Lung (tissue), 12 donors: ENCODE data around the gene ANKRD44. TPM values are rescaled to one million over a fixed set of nuclear protein-coding genes. Genes with fewer than 3 reads are reported as not detected.

Source experiments
- ATAC-seq: fragments of 200-7000 bp; cut with Tn5 transposase; one replicate; pipeline ENCODE4 v1.9.1; 2020; ENCODE audit warnings: moderate number of reproducible peaks; ENCODE audit not compliant: insufficient read depth, low FRiP score
- DNase-seq, 3 donors: peaks; one replicate each; pipeline ENCODE4 v3.0.0-alpha.2; 2013 to 2017
- H3K27ac ChIP-seq, 2 donors: one replicate each; pipeline ENCODE4 v1.5.1; 2013; ENCODE audit warnings: mild to moderate bottlenecking in 2 of 2, moderate library complexity in 2 of 2, control low read depth in 1 of 2, inconsistent platforms in 1 of 2, low read depth in 1 of 2, low read length in 1 of 2
- H3K27me3 ChIP-seq, 3 donors: one replicate each; pipeline ENCODE4 v1.5.1; 2013; ENCODE audit warnings: low read length in 2 of 3; ENCODE audit not compliant: control insufficient read depth in 3 of 3, insufficient read depth in 3 of 3
- H3K36me3 ChIP-seq, 4 donors: one replicate each; pipeline ENCODE4 v1.5.1; 2013; ENCODE audit warnings: low read length in 4 of 4, mild to moderate bottlenecking in 1 of 4, moderate library complexity in 1 of 4; ENCODE audit not compliant: control insufficient read depth in 4 of 4, insufficient read depth in 4 of 4
- H3K4me1 ChIP-seq, 5 donors: one replicate each; pipeline ENCODE4 v1.5.1; 2013; ENCODE audit warnings: low read length in 5 of 5, mild to moderate bottlenecking in 2 of 5, moderate library complexity in 1 of 5; ENCODE audit not compliant: control insufficient read depth in 5 of 5, insufficient read depth in 5 of 5
- H3K4me3 ChIP-seq: one replicate; pipeline ENCODE4 v1.5.1; 2013; ENCODE audit warnings: mild to moderate bottlenecking, control low read depth, moderate library complexity
- H3K9ac ChIP-seq, 2 donors: one replicate each; pipeline ENCODE4 v1.5.1; 2013; ENCODE audit warnings: low read length in 2 of 2, control low read depth in 1 of 2; ENCODE audit not compliant: insufficient read depth in 1 of 2
- H3K9me3 ChIP-seq, 4 donors: one replicate each; pipeline ENCODE4 v1.5.1; 2013; ENCODE audit warnings: low read length in 3 of 4, mild to moderate bottlenecking in 1 of 4, moderate library complexity in 1 of 4; ENCODE audit not compliant: control insufficient read depth in 4 of 4, insufficient read depth in 3 of 4
- WGBS, 2 donors: extraction: QIAGEN DNeasy Blood & Tissue Kit; methylation state at CpG; one replicate each; pipeline ENCODE4 v1.1.7; 2013; 5-methylcytosine and 5-hydroxymethylcytosine counted together
- polyA plus RNA-seq, 2 donors: library from polyadenylated mRNA; stranded (reverse); fragments of 200-250 nt; gene quantifications; one replicate each; pipeline ENCODE4 v1.2.1, GENCODE V29; 2013
- total RNA-seq, 2 donors: library from RNA; depleted of rRNA in 1 of 2; stranded (reverse); fragments of >200 nt in 1 of 2; gene quantifications; one replicate each; pipeline ENCODE4 v1.2.1, GENCODE V29; 2014 to 2021
- TF ChIP-seq, protein P1 (sequence below): IDR thresholded peaks from 2 replicates; pipeline ENCODE4 v1.5.1; 2012; ENCODE audit warnings: mild to moderate bottlenecking; ENCODE audit errors: control extremely low read depth, extremely low read depth
- donor health status: control.
- donor health status: control.
- donor health status: Bipolar disorder and iron deficiency.
- donor health status: healthy.
- donor health status: DM: yes; HTN: yes; CAD: no.

ANKRD44 gene
- total and polyA plus RNA-seq, 4 donors: 7.1 to 73.8 (median 20.3) TPM

DNA sequence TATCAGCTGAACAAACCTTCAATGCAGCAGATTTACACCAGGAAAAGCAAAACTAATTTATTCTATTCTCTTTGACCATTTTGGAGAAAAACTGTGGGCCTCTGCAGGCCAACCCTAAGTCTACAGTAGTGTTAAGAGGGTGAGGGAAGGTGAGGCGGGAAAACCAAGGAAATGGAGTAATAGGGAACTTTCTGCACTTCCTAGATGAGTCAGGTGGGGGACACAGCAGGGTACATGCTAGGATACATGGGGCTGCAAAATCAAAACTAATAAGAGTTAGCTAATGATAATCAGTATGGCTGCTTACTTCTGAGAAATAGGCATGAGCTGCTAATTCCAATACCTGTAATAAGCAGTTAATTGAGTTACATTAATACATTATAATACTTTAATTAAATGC is 318.1 kb downstream of the ANKRD44 start:
- Histone ChIP-seq H3K9ac (no peak overlapping the region), H3K27me3 (no peaks in the 10 kb centered on the region), H3K27ac (no peak overlapping the region), H3K36me3 (peaks cover 0 to 9% (median 5%) of the 10 kb centered on the region in 4 donors), H3K9me3 (no peaks in the 10 kb centered on the region), H3K4me3 (no peak overlapping the region), H3K4me1 (peaks cover 0 to 13% (median 4%) of the 10 kb centered on the region in 5 donors)
- no peak for DNase-seq
- WGBS, 2 donors: 48 to 82% methylated on average over 1 of the region's 1 CpG
- TF ChIP-seq, protein P1, sequence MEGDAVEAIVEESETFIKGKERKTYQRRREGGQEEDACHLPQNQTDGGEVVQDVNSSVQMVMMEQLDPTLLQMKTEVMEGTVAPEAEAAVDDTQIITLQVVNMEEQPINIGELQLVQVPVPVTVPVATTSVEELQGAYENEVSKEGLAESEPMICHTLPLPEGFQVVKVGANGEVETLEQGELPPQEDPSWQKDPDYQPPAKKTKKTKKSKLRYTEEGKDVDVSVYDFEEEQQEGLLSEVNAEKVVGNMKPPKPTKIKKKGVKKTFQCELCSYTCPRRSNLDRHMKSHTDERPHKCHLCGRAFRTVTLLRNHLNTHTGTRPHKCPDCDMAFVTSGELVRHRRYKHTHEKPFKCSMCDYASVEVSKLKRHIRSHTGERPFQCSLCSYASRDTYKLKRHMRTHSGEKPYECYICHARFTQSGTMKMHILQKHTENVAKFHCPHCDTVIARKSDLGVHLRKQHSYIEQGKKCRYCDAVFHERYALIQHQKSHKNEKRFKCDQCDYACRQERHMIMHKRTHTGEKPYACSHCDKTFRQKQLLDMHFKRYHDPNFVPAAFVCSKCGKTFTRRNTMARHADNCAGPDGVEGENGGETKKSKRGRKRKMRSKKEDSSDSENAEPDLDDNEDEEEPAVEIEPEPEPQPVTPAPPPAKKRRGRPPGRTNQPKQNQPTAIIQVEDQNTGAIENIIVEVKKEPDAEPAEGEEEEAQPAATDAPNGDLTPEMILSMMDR: no peak
- ATAC-seq: no peak

DNA sequence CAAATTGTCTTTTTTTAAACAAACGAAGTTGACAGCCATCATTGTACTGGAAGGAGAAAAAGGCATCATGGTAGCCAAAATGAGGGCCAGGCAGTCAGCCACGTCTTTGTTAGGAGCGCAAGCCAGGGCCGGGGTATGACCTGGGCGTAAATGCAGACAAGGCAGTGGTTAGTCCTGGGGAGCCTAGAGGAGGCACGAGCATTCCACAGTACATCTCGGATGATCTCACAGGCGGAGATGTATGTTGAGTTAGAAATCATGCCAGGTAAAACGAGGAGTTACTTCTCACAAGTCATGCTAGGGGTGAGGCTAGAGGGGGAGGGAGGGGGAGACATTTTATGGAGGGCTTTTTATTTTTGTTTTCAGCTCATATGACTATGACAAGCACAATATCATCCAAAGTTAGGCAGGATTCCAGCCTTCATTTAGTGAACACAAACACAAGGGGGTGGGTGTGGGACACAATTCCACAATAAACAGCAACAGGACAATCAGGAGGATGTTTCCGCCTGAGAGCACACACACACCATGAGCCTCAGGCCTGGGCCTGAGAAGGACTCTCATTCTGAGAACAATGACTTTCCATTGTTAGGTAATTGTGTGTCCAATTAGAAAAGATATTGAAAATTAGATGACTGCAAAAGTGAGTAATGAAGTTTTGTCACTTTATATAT is 319.7 kb downstream of the ANKRD44 start:
- Histone ChIP-seq H3K4me3 (no peak overlapping the region), H3K4me1 (peaks cover 0 to 27% (median 4%) of the 10 kb centered on the region in 5 donors), H3K9ac (no peak overlapping the region), H3K27ac (no peak overlapping the region), H3K36me3 (peaks cover 0 to 9% (median 2%) of the 10 kb centered on the region in 4 donors), H3K27me3 (no peaks in the 10 kb centered on the region), H3K9me3 (no peaks in the 10 kb centered on the region)
- WGBS, 2 donors: 91 to 93% methylated on average over 10 of the region's 10 CpGs
- DNase-seq (no peak), ATAC-seq (no peak)
- TF ChIP-seq, protein P1: no peak

DNA sequence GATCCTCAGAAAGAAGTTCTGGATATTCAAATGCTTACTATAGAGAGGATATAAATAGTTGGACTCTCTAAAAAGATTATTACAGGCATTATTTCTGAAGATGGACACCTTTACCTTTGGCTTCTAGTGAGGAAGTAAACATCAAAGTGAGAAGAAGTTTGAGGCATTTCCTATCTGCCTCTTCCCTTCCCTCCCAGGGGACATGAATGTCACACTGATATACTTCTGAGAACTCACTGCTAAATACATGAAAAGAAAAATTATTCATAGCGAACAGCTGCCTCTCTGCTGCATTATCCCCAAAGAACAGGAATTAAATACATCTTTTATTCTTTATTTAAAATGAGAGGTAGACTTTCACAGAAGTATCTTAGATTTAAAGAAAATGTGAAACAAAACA is 320.5 kb downstream of the ANKRD44 start:
- no peaks in the 10 kb centered on the region for H3K9me3 ChIP-seq
- peaks cover 0 to 27% (median 4%) of the 10 kb centered on the region in 5 donors for H3K4me1 ChIP-seq
- TF ChIP-seq, protein P1: no peak
- no peak overlapping the region for H3K9ac ChIP-seq
- WGBS, 2 donors: 89 to 97% methylated on average over 1 of the region's 1 CpG
- H3K27me3 ChIP-seq: no peaks in the 10 kb centered on the region
- H3K27ac ChIP-seq: no peak overlapping the region
- DNase-seq: no peak
- H3K36me3 ChIP-seq: peaks cover 0 to 9% (median 2%) of the 10 kb centered on the region in 4 donors
- no peak overlapping the region for H3K4me3 ChIP-seq
- ATAC-seq: no peak
